GM18907 (cell line): Measurements from ENCODE around the gene LSM12.

Experiments
- ATAC-seq: cut with Tn5 transposase; IDR thresholded peaks from one replicate; pipeline ENCODE4 v1.9.1; 2021; ENCODE audit warnings: mild to moderate bottlenecking, moderate library complexity; ENCODE audit not compliant: unreplicated experiment

The LSM12 gene

DNA sequence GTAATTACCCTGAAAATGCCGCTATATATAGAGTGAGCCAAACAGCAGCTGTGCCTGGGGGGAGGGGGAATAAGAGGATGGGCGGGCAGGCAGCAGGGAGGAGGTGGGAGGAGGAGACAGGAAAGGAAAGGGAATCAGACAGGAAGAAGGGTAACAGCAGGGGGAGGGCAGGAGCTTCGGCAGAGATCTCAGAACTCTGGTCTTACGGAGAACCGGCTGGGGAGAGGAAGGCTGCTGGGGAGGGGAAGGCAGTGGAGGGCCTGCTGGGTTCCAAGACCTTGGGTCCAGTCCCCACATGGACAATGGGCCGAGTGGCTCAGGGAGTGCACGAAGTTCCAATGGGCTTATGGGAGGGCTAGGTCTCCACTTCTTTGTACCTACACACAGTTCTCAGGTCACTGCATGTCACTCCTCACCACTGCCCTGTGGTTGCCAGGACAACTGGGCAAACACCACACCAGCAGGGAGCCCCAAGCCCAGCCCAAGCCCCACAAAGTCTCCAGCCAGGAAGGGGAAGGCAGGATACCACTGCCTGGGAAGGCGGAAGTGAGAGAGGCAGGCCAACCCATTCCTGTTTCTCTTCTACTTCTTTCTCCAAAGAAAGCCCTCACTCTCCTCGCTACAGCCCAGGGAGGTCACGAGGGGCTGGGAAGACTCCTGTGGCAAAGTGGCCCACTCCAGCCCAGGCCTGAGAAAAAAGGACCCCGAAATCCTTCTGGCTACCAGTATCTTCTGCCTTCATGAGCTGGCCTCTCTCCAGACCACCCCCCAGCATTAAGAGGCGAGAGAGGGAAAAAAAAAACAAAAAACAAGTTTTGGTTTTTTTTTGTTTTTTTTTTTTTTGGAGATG, 29.4 kb upstream of the LSM12 start:
- no peak for ATAC-seq

DNA sequence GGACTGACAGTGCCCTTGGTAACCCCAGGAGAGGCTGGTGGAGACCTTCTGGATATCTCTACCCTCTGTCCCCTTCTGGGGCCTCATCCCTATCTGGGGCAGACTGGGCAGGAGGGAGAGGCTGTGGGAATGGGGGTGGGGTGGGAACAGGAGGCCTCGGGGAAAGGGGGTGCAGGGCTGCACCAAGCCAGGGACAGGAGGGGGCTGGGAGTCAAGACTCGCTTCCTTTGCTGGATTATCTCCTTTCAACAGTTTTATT, 28.8 kb upstream of the LSM12 start:
- no peak for ATAC-seq

- no peak for ATAC-seq
Observed at GRCh38 chr17:44094701-44095387, 28.4 kb upstream of the LSM12 start.

GRCh38 chr17:44093231-44093900, 26.9 kb upstream of the LSM12 start:
- no peak for ATAC-seq

GRCh38 chr17:44092051-44092450, 25.6 kb upstream of the LSM12 start:
- ATAC-seq, result no peak

DNA sequence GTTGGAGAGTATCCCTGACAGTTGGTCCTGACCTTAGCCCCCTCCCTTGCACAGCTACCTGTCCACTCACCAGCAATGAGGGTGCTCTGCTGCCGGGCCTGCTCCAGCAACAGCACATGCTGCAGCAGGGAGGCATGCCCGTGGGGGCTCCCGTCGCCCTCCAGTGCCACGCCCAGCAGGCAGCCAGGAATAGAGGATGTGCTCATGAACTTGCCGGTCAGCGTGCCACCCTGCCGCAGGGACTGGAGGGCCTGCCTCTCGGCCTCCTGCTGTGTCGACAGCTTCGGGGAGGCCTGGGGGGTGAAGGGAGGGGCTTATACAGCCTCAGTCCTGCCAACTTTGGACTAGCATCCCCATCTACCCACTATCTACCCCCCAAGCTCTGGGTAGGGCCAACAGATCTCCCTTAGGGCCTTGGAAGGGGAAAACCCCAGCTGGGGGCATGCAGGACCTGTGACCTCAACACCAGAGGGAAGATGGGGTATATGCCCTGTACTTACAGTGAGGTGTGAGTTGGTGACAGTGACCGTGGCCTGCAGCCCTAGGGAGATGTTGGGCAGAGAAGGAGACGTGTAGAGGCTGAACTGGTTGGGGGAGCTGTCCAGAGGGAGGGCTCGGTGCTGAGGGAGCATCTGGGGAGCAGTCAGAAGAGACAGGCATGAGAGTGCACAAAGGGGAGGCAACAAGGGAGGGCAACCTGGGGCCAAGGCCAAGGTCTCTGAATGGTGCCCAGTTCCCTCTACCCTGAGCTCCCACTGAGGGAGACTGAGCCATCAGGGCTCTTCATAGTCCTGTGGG, 24.9 kb upstream of the LSM12 start:
- ATAC-seq, result no peak

GRCh38 chr17:44088254-44088653, 21.8 kb upstream of the LSM12 start:
- no peak for ATAC-seq

GRCh38 chr17:44087319-44087718, 20.8 kb upstream of the LSM12 start:
- ATAC-seq, result no peak

- no peak for ATAC-seq
Observed at GRCh38 chr17:44086364-44087311, 20.2 kb upstream of the LSM12 start.

DNA sequence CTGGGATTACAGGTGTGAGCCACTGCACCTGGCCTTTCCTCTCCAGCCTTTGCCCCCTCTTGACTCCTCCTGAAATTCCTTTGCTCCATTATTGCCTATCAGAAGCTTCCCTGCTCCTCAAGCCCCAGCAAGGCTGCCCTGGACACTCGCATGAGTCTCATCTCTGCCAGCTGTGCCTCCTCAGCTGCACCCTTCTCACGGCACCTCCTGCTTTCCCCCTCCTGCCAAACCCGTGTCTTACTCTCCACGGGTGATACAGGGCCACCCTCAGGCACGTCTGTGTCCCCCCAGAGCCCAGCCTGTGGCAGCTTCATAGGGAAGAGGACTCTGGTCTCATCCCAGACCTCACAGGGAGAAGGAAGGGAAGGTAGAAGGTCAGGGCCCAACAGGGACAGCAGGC, 19.4 kb upstream of the LSM12 start:
- ATAC-seq, result no peak

GRCh38 chr17:44084921-44085320, 18.4 kb upstream of the LSM12 start:
- ATAC-seq, result no peak

GRCh38 chr17:44084131-44084538, 17.7 kb upstream of the LSM12 start:
- no peak for ATAC-seq

DNA sequence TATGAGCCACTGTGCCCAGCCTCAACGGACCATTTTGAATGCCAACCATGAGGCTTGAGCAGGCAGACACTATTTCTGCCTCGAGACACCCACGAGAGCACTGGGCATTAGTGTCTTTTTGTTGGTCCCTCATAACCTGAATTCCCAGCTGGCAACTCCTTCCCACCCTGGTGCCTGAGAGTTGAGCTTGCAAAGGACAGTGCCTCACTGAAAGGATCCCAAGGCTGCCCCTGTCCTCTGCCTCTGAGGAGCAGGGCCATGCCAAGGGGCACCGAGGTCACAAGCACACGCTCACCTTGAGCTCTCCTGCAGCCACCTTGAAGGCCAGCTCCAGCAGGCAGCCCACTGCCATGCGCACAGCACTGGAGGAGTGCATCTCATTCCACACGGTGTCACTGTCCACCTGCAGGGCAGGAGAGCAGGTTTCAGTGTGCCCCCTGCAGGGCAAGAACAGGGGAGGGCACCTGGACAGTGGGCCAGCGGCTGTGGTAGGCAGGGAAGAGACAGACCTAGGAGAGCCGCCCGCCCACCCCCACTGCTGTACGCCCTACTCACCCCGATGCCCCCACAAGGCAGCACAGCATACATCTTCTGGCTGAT, 16.9 kb upstream of the LSM12 start:
- ATAC-seq, result no peak

GRCh38 chr17:44082256-44082927, 15.9 kb upstream of the LSM12 start:
- ATAC-seq, result no peak

DNA sequence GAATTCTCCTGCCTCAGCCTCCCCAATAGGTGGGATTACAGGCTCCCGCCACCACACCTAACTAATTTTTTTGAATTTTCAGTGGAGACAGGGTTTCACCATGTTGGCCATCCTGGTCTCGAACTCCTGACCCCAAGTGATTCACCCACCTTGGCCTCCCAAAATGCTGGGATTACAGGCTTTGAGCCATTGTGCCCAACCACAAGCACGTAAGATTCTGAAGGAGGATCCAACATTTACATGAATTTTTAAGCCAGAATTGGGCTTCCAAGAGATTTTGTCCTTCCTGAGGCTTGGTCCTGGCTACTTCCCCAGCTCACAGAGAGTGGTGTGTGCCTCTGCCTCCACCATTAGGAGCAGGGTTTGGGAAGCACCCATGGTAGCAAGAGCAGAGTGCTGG, 15.2 kb upstream of the LSM12 start:
- ATAC-seq, result no peak

DNA sequence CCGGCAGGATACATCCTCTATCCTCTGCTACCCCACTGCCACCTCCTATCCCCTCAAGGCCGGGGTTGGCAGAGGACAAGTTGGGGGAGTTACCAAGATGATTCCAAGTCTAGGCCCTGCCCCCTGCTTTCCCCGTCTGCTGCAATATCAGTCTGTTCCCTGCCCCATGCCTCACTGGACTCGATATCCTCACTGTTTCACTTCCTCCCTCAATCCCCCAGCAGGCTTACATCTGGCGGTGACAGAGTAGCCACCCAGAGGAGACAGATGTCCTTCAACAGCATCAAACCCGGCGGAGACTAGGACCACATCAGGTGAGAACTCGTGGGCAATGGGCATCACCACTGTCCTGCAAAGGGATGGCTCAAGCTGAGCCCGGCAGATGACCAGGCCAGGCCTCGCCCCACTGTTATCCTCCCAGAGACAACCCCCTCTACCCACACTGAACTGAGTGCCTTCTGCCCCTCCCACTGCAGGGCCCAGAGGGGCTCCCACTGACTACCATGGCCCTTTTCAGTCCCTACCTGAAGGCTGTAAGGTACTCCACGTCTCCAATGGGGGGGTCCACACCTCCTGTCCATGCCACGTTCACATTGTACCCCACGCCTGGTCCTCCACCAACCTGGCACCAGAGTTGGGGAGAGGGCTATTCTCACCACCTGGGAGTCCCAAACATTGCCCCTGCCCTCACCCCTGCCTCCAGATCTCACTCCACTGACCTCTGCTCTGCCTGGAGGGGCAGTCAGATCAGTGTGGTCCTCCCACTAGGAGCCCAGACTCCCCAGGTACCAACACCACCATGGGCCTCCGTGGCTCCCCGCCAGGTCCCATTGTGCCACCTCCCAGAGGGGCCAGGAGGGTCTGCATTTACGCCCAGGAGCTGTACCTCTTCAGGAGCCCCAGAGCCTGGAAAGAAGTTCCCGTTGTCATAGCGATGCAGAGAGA, 13.7 kb upstream of the LSM12 start:
- ATAC-seq, result no peak

GRCh38 chr17:44078412-44078811, 11.9 kb upstream of the LSM12 start:
- ATAC-seq, result no peak

- ATAC-seq, result no peak
Observed at GRCh38 chr17:44077595-44077909, 11.1 kb upstream of the LSM12 start.
